Stomach (tissue), 9 donors: Measurements from ENCODE around the gene SNTG2. TPM values are rescaled to one million over a fixed set of nuclear protein-coding genes. Genes with fewer than 3 reads are reported as not detected.

Experiments used
- DNase-seq, 2 donors: peaks; one replicate each; pipeline versions ENCODE4 v3.0.0 to v3.0.0-alpha.2; 2013 to 2019
- H3K27ac ChIP-seq, 5 donors: fragments of 200-600 bp in 4 of 5; sonication (generic) in 4 of 5; one replicate each; pipeline ENCODE4 v1.5.1; 2013 to 2019; ENCODE audit warnings: mild to moderate bottlenecking in 1 of 5, moderate library complexity in 1 of 5
- H3K27me3 ChIP-seq, 3 donors: fragments of 200-600 bp; sonication (generic); one replicate each; pipeline ENCODE4 v1.5.1; 2017 to 2019; ENCODE audit warnings: mixed run types in 1 of 3
- H3K36me3 ChIP-seq, 4 donors: fragments of 200-600 bp; sonication (generic); 1 replicate in 3 of 4; 2 replicates in 1 of 4; pipeline ENCODE4 v1.5.1; 2016 to 2019
- H3K4me1 ChIP-seq, 4 donors: fragments of 200-600 bp; sonication (generic); one replicate each; pipeline ENCODE4 v1.5.1; 2016 to 2019
- H3K4me3 ChIP-seq, 4 donors: fragments of 200-600 bp; sonication (generic) in 3 of 4; one replicate each; pipeline ENCODE4 v1.5.1; 2016 to 2019; ENCODE audit warnings: mild to moderate bottlenecking in 1 of 4
- H3K9me3 ChIP-seq, 4 donors: fragments of 200-600 bp; sonication (generic); one replicate each; pipeline ENCODE4 v1.5.1; 2016 to 2019
- CTCF ChIP-seq, 7 experiments: fragments of 450-650 bp in 4 of 7; fragments of 200-600 bp in 3 of 7; sonication (generic) in 3 of 7; IDR thresholded peaks; one replicate each; pipeline ENCODE4 v1.5.1; 2016 to 2019; ENCODE audit warnings: antibody characterized with exemption in 7 of 7, control low read depth in 2 of 7, mild to moderate bottlenecking in 1 of 7
- EP300 ChIP-seq: sonication (generic); formaldehyde crosslinking; IDR thresholded peaks from one replicate; pipeline ENCODE4 v1.6.1; 2017; ENCODE audit warnings: antibody characterized with exemption
- POLR2A ChIP-seq, 4 donors: fragments of 450-650 bp; IDR thresholded peaks; one replicate each; pipeline ENCODE4 v1.6.1; 2016; ENCODE audit warnings: antibody characterized with exemption in 4 of 4, control low read depth in 2 of 4, mild to moderate bottlenecking in 1 of 4, moderate library complexity in 1 of 4
- POLR2AphosphoS5 ChIP-seq, 3 donors: sonication (generic); formaldehyde crosslinking; IDR thresholded peaks; one replicate each; pipeline ENCODE4 v1.6.1; 2016; ENCODE audit warnings: antibody characterized with exemption in 3 of 3
- WGBS, 5 donors: extraction: QIAGEN DNeasy Blood & Tissue Kit in 3 of 5; methylation state at CpG; one replicate each; pipeline versions ENCODE4 v1.1.5 to v1.1.7; 2013 to 2018; 5-methylcytosine and 5-hydroxymethylcytosine counted together
- intact Hi-C: fragments of 100-400 bp; cut with DNase I; formaldehyde crosslinking; loops from one replicate; pipeline ENCODE4 v1.15.1; 2023; ENCODE audit warnings: low total_unique reads
- polyA plus RNA-seq, 3 donors: library from polyadenylated mRNA; stranded (reverse); fragments of 200-250 nt; gene quantifications; one replicate each; pipeline ENCODE4 v1.2.3, GENCODE V29; 2013
- total RNA-seq, 5 donors: library from RNA; depleted of rRNA; stranded (reverse); fragments of >200 nt; gene quantifications; one replicate each; pipeline versions ENCODE4 v1.1.0 to v1.2.3, GENCODE V29; 2014 to 2016
- donor health status: healthy with polysubstance abuse.
- donor health status: Bipolar disorder and iron deficiency.
- donor health status: healthy.

The SNTG2 gene
- total and polyA plus RNA-seq, 8 donors, result 0.68 to 19.6 (median 5.3) TPM; not detected in 1

- Histone ChIP-seq H3K9me3 (no peaks in the 10 kb centered on the region), H3K27ac (no peak overlapping the region), H3K27me3 (peaks cover 0 to 10% (median 4%) of the 10 kb centered on the region in 3 donors), H3K36me3 (no peaks in the 10 kb centered on the region), H3K4me1 (no peaks in the 10 kb centered on the region), H3K4me3 (no peak overlapping the region)
- intact Hi-C loops, result no loop called here
- DNase-seq, result no peak
- 81 to 90% (median 88%) methylated on average over 12 of the region's 12 CpGs for WGBS, 5 donors
- TF ChIP-seq EP300 (no peak), POLR2AphosphoS5 (IDR thresholded peaks at IDR 0.05) (no peak), POLR2A (IDR thresholded peaks at IDR 0.05) (no peak), CTCF (IDR thresholded peaks at IDR 0.05) (no peak)
Measured at GRCh38 chr2:926259-926793, 24.3 kb upstream of the SNTG2 start.

- no peak overlapping the region for H3K27ac ChIP-seq
- no peak overlapping the region for H3K4me3 ChIP-seq
- no peaks in the 10 kb centered on the region for H3K4me1 ChIP-seq
- no peak for TF ChIP-seq CTCF (IDR thresholded peaks at IDR 0.05)
- no peak for TF ChIP-seq EP300
- no peak for TF ChIP-seq POLR2AphosphoS5 (IDR thresholded peaks at IDR 0.05)
- no peak for TF ChIP-seq POLR2A (IDR thresholded peaks at IDR 0.05)
- H3K9me3 ChIP-seq, result no peaks in the 10 kb centered on the region
- no peaks in the 10 kb centered on the region for H3K36me3 ChIP-seq
- H3K27me3 ChIP-seq, result peaks cover 0 to 10% (median 4%) of the 10 kb centered on the region in 3 donors
- intact Hi-C loops, result no loop called here
- WGBS, 5 donors, result 78 to 95% (median 86%) methylated on average over 9 of the region's 9 CpGs
- DNase-seq, result no peak
Measured at GRCh38 chr2:926896-927295, 23.8 kb upstream of the SNTG2 start.

DNA sequence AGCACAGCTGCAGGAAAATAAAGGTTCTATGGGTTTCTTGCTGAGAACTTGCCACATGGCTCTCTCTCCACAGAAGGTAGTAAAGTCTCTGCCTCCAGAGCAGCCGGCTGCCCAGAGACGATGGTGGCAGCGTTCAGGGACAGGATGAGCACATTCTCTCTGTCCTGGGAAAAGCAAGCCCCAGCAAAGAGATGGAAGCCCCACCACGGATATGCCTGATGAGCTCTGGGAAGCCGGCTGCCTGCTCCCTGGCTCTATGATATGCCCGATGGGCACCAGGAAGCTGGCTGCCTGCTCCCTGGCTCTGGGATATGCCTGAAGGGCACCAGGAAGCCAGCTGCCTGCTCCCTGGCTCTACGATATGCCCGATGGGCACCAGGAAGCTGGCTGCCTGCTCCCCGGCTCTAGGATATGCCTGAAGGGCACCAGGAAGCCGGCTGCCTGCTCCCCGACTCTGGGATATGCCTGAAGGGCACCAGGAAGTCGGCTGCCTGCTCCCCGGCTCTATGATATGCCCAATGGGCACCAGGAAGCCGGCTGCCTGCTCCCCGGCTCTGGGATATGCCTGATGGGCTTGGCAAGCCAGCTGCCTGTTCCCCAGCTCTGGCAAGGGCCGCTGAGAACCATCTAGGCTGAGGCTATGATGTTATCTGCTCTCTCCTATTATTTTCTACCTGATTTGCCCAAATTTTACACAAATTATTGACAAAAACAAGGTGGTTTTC, 21.5 kb upstream of the SNTG2 start:
- DNase-seq, result no peak
- Histone ChIP-seq H3K27me3 (peaks cover 0 to 4% (median 1%) of the 10 kb centered on the region in 3 donors), H3K4me3 (no peak overlapping the region), H3K27ac (no peak overlapping the region), H3K4me1 (no peaks in the 10 kb centered on the region), H3K36me3 (no peaks in the 10 kb centered on the region), H3K9me3 (no peaks in the 10 kb centered on the region)
- WGBS, 5 donors, result 73 to 92% (median 88%) methylated on average over 14 to 16 of the region's 16 CpGs
- intact Hi-C loops, result no loop called here
- no peak for TF ChIP-seq POLR2A (IDR thresholded peaks at IDR 0.05)
- no peak for TF ChIP-seq EP300
- TF ChIP-seq POLR2AphosphoS5 (IDR thresholded peaks at IDR 0.05), result no peak
- no peak for TF ChIP-seq CTCF (IDR thresholded peaks at IDR 0.05)

GRCh38 chr2:929925-930324, 20.7 kb upstream of the SNTG2 start:
- no peaks in the 10 kb centered on the region for H3K9me3 ChIP-seq
- H3K4me1 ChIP-seq, result no peaks in the 10 kb centered on the region
- no peak overlapping the region for H3K27ac ChIP-seq
- H3K36me3 ChIP-seq, result no peaks in the 10 kb centered on the region
- intact Hi-C loops, result no loop called here
- WGBS, 5 donors, result 89 to 95% (median 93%) methylated on average over 14 of the region's 14 CpGs
- peaks cover 0 to 4% (median 0%) of the 10 kb centered on the region in 3 donors for H3K27me3 ChIP-seq
- DNase-seq, result no peak
- H3K4me3 ChIP-seq, result no peak overlapping the region
- no peak for TF ChIP-seq POLR2AphosphoS5 (IDR thresholded peaks at IDR 0.05)
- no peak for TF ChIP-seq CTCF (IDR thresholded peaks at IDR 0.05)
- no peak for TF ChIP-seq EP300
- TF ChIP-seq POLR2A (IDR thresholded peaks at IDR 0.05), result no peak
